ENCODE results near the gene TEX48.

Gene TEX48

GRCh38 chr9:114681594-114682332 is at the start of gene TEX48:
Gene TEX48, minus strand, starts transcription at chr9:114682192. Its CDS starts 10,469 bp downstream, at chr9:114671723.
- peak; percentile 54 to 70 (median 61) for DNase-seq (ENCODE audit: low read depth in 2 of 3, low spot score in 2 of 3)

- no peak for DNase-seq (ENCODE audit: low read depth in 2 of 3, low spot score in 2 of 3)
These were observed 49.7 kb upstream of the TEX48 start for GRCh38 chr9:114731701-114732100.

GRCh38 chr9:114729706-114730105 is 47.7 kb upstream of the TEX48 start:
- no peak for DNase-seq (ENCODE audit: low read depth in 2 of 3, low spot score in 2 of 3)

GRCh38 chr9:114725930-114726329 is 43.9 kb upstream of the TEX48 start:
- DNase-seq (ENCODE audit: low read depth in 2 of 3, low spot score in 2 of 3), result no peak

GRCh38 chr9:114724744-114725143 is 42.8 kb upstream of the TEX48 start:
- no peak for DNase-seq (ENCODE audit: low read depth in 2 of 3, low spot score in 2 of 3)

GRCh38 chr9:114723931-114724330 is 41.9 kb upstream of the TEX48 start:
- DNase-seq (ENCODE audit: low read depth in 2 of 3, low spot score in 2 of 3), result no peak

- no peak for DNase-seq (ENCODE audit: low read depth in 2 of 3, low spot score in 2 of 3)
These were observed 41.1 kb upstream of the TEX48 start for GRCh38 chr9:114722937-114723620.

GRCh38 chr9:114722081-114722621 is 40.2 kb upstream of the TEX48 start:
- DNase-seq (ENCODE audit: low read depth in 2 of 3, low spot score in 2 of 3), result no peak

GRCh38 chr9:114721491-114722079 is 39.6 kb upstream of the TEX48 start:
- no peak for DNase-seq (ENCODE audit: low read depth in 2 of 3, low spot score in 2 of 3)

GRCh38 chr9:114720086-114720676 is 38.2 kb upstream of the TEX48 start:
- no peak for DNase-seq (ENCODE audit: low read depth in 2 of 3, low spot score in 2 of 3)

- DNase-seq (ENCODE audit: low read depth in 2 of 3, low spot score in 2 of 3), result no peak
These were observed 37.3 kb upstream of the TEX48 start for GRCh38 chr9:114719290-114719689.

- DNase-seq (ENCODE audit: low read depth in 2 of 3, low spot score in 2 of 3), result peak; percentile 65 to 81 (median 73)
These were observed 36.8 kb upstream of the TEX48 start for GRCh38 chr9:114718801-114719221.

GRCh38 chr9:114717908-114718486 is 36.0 kb upstream of the TEX48 start:
- DNase-seq (ENCODE audit: low read depth in 2 of 3, low spot score in 2 of 3), result no peak

- DNase-seq (ENCODE audit: low read depth in 2 of 3, low spot score in 2 of 3), result no peak
These were observed 27.6 kb upstream of the TEX48 start for GRCh38 chr9:114709636-114710035.

- DNase-seq (ENCODE audit: low read depth in 2 of 3, low spot score in 2 of 3), result no peak
These were observed 24.7 kb upstream of the TEX48 start for GRCh38 chr9:114706711-114707110.

GRCh38 chr9:114701988-114702387 is 20.0 kb upstream of the TEX48 start:
- DNase-seq (ENCODE audit: low read depth in 2 of 3, low spot score in 2 of 3), result no peak

GRCh38 chr9:114697951-114698351 is 16.0 kb upstream of the TEX48 start:
- no peak for DNase-seq (ENCODE audit: low read depth in 2 of 3, low spot score in 2 of 3)

- peak in 1 of 3 experiments; percentile 58 for DNase-seq (ENCODE audit: low read depth in 2 of 3, low spot score in 2 of 3)
These were observed 15.0 kb upstream of the TEX48 start for GRCh38 chr9:114696814-114697544.

GRCh38 chr9:114695948-114696347 is 14.0 kb upstream of the TEX48 start:
- no peak for DNase-seq (ENCODE audit: low read depth in 2 of 3, low spot score in 2 of 3)

- no peak for DNase-seq (ENCODE audit: low read depth in 2 of 3, low spot score in 2 of 3)
These were observed 12.8 kb upstream of the TEX48 start for GRCh38 chr9:114694719-114695269.
